ENCODE data around the gene PDLIM4.

The PDLIM4 gene

DNA sequence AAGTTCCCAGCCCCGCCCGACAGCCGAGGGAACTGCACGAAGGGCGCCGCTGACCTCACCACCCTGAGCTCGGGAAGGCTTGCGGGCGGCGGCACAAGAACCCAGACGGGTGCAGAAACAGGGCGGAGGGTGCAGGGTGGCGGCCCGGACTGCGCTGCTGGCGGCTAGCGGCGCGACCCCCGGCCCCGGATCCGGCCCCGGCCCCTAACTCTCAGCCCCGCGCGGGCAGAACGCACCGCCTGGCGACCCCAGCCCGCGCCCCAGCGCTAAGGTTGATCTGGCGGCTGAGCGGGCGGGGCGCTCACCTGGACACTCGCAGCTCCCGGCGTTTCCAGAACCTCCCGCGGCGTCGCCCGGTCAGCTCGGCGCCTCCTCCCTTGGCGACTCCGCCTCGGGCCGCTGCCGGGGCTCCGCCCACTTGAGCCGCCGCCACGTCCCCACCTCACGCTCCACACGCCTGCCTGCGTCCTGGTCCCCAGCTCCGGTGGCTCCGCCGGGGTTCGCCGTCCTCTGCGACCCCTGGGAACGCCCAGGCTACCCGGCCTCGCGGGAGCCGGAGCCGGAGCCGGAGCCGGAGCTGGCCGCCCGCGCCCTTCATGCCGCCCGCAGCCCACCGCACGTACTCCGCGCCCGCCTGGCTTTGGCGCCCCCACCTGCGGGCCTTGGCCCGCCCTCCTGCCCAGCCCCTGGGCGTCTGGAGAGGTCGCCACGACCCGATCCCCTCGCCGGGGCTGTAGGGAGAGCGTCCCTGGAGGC, 29.8 kb upstream of the PDLIM4 start, which contains the start of gene P4HA2:
Gene P4HA2, minus strand, starts transcription at position 369 of the 756 bp plus-strand sequence. CDS start 9,227 bp downstream, outside the sequence.
- peak; percentile 84 for DNase-seq (ENCODE audit: low spot score)

DNA sequence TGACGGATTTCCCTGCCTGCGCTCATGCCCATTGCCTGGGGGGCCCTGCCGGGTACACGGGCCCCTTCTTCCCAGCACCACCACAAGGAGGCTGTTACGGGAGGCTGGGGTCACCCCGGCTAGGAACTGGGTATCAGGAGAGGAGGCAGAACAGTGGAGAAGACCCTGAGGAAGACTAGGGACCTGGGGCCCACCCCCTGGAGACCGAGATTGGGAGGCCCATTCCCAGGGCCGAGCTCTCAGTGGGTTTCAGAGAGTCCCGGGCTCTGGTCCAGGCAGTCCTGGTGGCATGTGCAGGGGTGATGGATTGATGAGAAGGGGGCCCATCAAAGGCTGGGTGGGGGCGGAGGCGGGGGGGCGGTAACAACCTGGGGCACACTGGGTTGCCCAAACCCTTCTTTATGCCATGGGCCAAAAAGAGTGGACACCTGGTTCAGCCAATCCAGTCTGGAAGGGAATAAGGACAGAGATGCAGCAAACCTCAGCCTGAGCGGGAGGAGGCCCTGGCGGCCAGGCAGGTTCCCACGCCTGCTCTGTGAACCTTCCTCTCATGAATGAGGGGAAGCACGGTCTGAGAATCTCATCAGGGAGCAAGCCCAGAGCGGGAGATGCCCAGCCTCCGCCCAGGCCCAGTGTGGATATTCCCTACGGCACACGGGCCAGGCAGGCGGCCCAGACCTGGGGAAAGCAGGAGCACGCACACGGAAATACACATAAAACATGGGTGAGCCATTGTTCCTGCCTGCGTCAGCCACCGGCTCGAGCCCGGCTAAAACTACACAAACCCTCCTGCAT, 29.1 kb upstream of the PDLIM4 start:
- DNase-seq (ENCODE audit: low spot score) = no peak

DNA sequence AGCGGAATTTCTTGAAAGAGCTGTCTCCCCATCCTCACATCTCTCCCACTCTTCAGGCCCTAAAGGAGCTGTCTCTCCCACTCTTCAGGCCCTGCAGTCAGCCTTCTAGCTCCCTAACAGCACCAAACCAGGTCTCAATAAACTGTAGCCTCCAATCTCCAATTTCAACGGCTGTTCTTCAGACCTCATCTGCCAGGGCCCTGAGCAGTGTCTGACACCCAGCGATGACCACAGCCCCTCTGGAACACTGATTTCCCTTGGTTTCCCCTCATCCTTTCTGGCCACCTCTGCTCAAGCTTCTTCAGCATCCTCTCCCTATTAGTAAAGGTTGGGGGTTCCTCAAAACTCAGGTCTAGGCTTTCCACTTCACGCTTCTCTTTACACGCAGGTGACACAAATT, 28.3 kb upstream of the PDLIM4 start:
- no peak for DNase-seq (ENCODE audit: low spot score)

DNA sequence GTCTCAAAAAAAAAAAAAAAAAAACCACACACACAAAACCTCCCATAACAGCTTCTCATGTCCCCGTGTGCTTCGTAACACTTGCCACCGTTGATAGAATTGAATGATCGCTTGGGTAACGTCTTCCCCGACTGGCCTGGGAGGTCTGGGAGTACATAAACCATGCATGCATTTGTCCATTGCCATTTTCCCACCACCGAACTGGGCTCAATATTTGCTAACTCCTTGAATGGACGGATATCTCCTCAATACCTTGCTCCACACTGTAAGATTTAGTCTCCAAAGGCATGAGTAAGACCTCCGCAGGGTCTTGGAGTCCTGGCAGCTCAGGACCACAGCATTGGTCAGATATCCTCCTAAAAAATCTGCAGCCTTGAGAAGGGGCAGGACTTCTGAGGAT, 26.6 kb upstream of the PDLIM4 start:
- no peak for DNase-seq (ENCODE audit: low spot score)

DNA sequence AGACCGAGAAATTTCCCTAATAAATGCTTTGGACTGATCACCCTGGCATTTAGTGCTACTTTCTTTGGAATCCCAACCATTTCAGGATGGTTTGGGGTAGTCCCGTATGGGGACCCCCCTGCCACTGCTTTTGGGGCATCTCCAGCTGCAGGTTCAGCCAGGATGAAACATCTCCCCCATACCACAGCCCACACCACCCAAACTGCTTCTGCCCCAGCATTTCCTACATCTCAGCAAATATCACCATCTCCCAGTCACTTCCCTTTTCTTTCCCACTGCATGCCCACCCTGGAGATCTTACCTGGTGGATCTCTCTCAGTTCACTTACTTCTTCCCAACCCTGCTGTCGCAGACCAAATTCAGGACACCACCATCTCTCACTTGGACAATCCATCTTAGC, 25.0 kb upstream of the PDLIM4 start:
- DNase-seq (ENCODE audit: low spot score) = no peak

DNA sequence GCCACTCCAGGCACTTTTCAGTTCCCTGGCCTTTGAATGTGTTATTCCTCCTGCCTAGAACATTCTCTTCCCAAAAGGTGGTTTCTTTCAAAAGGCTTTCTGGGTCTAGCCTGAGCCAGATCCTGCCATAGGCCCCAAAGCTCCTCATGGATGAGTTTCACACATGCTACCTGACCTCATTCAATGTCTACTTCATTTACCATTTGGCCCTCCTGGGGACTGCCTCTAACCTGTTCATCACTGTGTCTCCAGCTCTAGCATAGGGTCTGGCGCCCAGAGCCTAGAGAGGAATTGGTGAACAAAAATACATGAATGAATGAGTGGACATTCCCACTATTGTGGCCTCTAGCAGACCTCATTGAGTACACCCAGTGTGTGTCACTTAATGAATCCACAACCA, 24.4 kb upstream of the PDLIM4 start:
- DNase-seq (ENCODE audit: low spot score) = no peak

DNA sequence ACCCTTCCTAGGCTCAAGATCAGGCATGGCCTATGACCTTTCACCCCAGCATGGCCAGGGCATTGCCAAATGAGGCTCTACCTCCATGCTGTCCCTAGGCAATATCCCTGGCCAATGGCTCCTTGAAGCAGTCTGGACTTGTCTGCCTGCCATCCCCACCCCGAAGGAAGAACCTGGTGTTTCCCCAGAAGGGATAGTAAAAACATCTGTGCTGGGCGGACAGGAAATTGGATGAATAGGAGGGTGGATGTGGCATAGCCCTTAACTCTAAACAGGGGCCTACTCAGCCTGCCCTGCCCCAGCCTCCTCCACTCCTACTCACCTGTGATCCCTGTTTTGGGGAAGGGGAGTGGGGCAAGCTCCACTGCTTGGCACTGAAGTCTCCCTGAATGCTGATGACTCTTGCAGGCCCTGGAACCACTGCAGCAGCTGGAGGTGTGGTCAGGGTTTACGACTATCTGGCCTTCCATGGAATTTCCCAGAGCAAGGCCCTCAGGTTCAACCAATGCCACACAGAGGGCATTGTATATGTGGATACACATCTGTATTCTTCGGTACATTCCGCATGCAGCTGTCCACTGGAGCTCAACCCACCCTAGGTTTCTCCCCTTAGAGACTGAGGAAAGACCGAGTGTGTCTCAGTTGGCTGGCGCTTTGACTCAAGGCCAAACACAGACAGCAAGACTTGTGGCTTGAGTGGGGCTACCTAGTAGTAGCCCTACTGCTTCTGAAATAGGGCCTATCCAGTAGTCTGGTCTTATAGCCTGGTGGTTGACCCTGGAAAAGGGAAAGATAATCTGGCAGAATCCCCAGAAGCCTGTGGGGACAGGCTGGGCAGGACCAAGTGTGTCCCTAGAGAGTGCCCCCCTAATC, 23.4 kb upstream of the PDLIM4 start:
- no peak for DNase-seq (ENCODE audit: low spot score)

DNA sequence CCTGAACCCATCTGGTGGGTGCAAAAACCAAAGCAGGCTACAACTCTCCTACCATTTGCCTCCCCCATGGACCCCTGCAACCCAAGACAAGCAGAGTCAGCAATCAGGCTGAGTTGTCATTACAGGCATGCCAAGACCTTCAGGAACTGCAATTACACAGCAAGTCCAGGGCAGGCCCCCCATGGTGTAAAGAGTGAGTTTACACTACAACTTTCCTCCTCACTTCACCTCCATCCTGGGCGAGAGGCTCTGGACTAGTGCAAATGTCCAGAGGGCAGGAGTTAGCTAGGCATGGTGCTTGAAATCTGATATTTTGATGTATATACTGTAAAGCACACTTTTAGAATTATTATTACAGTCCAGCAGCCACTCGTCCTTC, 22.8 kb upstream of the PDLIM4 start:
- DNase-seq (ENCODE audit: low spot score) = no peak

DNA sequence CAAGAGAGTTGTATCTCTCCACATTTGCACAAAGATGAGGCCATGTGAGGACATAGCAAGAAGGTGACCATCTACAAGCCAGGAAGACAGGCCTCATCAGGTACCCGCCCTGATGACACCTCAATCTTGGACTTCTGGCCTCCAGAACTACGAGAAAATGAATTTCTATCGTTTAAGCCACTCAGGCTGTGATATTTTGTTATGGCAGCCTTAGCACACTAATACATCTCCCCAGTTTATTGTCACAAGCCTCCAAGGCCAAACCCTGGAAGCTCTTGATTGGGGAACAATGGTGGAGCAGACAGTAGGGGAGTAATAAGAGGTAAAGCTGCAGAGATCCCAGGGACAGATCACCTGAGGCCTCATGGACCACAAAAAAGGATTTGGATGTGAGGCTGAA, 22.2 kb upstream of the PDLIM4 start:
- DNase-seq (ENCODE audit: low spot score) = no peak

DNA sequence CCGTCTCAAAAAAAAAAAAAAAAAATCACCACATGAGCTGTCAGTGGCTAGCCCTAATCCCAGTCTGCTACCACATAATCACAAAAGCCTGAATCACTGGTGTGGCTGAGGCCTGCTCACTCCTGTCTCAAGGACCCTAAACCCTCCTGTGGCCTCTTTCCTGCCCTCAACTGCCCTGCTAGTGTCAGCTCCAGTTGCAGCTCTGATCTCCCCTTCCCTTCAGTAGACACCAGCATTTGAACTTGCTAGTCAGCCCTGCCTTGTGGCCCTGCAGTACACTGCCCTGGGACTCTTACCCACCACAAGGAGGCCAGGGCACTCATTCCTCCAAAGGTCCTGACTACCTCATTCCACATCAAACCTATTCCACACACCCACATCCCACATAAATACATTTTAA, 20.4 kb upstream of the PDLIM4 start:
- DNase-seq (ENCODE audit: low spot score) = no peak

DNA sequence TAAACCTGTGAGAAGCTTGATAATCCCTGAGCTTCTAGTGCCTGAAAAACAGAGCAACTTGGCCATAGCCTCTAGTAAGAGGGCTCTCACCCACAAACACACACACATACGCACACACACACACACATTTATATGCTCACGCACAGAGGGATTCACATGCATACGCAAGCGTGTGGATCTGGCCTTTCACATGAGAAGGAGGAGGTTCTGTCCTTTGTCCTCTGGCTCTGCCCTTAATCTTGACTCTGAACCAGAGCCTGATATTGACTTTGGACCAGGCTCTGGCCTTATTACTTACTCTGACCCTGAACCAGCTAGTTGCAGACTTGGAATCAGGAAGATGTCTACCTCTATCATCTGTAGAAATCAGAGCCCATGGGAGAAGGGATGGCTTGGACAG, 19.8 kb upstream of the PDLIM4 start:
- no peak for DNase-seq (ENCODE audit: low spot score)

DNA sequence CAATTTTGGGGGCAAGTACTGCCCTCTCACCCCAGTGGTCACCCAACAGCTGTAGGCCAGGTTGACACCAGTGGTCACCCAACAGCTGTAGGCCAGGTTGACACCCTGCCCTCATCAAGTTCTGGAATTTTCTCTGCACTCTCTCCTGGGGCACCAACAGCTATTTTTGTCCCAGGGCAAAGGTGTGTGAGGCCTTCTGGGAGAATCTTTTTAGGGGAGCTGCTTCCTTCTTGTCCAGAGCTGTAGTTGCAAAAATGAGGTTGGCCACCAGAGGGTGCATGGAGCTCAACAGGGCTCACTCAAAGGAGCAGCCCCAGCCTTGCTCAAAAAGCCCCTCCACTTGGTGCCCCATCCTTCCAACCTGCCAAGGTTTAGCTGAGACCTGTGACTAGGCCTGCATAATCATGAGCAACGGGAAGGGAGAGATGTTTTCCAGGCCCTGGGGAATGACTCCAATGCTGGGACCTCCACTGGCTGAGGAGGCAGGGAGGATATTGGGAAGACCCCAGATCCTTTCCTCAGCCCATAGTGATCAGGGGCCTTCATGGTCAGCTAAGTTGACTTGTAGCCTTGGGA, 19.2 kb upstream of the PDLIM4 start:
- DNase-seq (ENCODE audit: low spot score) = no peak

DNA sequence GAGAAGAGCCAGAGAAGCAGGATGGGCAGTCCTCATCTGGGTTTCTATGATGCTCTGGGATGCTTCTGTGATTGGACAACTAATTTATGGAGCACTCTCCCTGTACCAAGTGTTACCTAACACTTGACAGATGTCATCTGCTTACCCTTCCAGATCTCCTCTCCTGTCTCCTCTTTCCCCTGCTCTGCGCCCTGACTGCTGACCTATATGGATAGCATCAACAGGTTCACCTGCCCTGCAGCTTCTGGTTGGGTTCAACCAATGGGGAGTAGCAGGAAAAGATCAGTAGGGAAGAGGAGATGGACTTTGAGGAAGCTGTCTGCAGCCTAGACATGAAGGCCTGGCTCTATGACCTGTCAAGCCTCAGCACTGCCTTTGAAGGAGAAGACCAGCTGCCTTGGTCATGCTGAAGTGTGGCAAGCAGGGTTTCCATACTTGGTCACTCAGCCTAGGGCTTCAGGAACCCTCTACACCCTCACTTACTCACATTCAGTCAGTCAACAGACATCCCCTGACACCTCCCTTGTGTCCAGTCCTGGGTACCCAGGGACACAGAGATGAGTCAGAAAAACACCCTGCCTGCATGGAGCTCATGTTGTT, 18.5 kb upstream of the PDLIM4 start:
- DNase-seq (ENCODE audit: low spot score) = no peak

DNA sequence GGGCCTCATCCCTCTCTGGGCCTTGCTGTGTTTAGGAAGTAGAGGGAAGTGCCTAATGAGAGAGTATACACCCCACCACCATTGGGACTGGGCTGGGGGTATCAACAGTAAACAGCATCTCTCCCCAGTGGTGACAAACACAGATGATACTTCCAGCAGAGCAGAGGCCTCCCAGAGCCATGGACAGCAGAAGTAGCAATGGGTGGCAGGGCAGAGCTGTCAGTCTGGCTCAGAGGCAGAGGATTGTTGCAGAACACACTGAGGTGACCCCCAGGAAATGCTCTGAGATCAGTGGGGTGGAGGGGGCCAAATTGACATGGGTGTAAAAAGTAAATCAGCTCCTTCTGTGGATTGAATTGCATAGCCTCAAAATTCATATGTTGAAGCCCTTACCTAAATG, 17.7 kb upstream of the PDLIM4 start:
- no peak for DNase-seq (ENCODE audit: low spot score)

DNA sequence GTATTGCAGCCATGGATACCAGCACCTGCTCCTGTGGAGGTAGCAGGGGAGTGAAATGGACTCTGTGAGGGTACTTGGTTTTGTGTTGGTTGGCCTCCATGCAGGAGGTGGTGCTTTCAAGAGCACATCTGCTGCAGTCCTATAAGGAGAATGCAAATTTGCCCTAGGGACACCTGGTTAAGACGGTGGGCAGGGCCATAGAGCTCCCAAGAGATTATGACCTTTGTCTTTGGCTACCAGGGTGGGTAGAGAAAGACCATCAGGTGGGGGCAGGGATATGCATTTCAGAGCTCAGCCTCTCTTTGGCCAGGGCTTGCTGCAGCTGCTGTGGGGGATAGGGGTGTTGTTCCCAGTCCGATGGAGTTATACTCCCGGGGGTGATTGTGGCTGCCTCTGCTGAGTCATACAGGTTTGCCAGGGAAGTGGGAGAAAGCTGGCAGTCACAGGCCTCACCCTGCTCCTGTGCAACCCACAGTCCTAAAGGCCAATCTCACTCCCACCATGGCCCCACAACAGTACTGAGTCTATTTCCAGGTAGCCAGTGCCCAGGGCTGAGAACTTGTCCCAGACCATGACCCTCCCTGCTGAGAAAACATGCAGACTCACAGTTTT, 14.0 kb upstream of the PDLIM4 start:
- no peak for DNase-seq (ENCODE audit: low spot score)

DNA sequence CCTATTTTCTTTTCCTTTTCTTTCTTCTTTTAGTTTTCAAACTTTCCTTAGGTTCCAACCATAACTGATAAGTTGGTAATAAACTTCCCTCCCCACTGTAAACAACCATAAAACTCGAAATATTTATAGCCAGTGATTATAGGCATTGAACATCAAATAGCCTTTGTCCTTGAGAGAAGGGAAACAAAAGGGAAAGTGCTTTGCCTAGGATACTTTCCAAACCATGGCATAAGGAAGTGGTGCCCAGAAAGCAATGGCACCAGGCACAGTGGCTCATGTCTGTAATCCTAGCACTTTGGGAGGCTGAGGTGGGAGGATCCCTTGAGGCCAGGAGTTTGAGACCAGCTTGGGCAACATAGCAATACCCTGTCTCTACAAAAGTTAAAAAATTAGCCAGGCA, 11.9 kb upstream of the PDLIM4 start:
- DNase-seq (ENCODE audit: low spot score) = no peak

DNA sequence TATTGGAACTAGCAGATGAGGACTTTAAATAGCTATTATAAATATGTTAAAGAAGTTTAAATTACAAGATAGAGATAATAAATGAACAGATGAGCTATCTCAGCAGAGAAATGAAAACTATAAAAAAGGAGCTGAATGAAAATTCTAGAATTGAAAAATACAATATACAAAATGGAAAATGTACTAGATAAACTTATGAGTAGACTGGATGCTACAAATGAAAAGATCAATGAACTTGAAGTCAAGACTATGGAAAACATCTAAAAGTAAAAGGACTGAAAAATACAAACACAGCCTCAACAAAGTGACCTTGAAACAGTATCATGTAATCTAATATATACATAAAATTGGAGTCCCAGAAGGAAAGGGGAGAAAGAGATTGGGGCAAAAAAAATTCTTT, 10.7 kb upstream of the PDLIM4 start:
- no peak for DNase-seq (ENCODE audit: low spot score)

DNA sequence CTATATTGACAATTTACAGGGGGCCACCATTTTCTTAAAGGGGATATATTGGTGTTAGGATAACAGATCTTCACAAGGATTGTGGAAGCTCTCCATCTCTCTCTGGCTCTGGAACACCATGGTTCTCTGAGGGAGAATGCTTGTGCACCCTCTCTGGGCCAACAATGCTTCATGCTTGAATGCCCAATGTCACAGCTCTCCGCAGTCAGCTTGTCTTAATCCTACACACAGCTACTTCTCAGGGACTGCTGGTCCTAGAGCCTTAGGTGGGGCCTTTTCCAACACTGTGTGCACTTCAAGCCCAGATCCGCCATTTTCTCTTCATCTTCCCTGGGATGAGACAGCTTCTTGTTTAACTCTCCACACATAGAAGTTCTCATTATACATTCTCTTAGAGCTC, 6.9 kb upstream of the PDLIM4 start:
- no peak for DNase-seq (ENCODE audit: low spot score)

DNA sequence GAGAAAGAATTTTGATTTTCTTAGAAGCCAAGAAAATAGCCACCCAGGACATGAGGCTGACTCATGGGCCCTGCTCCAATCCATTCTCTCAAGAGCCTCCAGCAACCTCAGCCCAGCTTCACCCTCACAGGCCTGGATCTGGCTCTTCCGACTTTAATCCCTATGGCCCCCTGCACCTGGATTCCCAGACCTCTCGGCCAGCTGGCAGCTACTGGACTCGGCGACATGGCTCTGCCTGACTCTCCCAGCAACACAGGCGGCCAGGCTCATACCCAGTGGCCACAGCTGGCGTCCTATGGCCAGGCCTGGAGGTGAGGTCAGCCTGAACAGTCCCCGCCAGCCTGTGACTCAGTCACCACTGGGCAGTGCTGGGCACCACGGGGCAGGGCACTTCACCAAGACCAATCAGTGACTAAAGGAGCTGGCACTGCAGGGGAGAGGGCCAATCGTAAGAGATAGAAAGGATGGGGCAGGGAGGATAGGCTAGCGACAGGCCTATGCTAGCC, 6.2 kb upstream of the PDLIM4 start:
- no peak for DNase-seq (ENCODE audit: low spot score)

DNA sequence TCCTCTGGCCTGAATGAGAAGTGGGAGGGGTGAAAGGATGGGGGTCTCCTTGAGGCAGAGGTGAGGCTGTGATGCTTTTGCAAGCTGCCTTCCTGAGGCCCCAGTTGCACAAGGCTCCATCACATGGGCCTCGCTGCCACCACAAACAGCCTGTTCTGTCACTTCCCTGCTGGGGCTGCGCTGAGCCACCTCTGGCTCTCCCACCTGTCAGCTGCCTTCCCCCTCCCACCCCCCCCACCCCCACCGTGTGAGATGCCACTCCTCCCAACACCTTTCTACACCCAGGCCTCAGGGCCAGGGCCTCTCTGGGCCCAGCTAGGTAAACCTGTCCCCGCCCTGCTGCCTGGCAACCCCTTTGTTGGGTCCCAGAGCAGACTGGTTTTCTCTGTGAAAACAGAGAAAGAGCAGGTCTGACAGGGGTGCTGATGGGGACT, 4.5 kb upstream of the PDLIM4 start:
- DNase-seq (ENCODE audit: low spot score) = no peak

Measured in hepatic stellate cell (primary cell).